Measurements from ENCODE around the gene WWC1. TPM values are rescaled to one million over a fixed set of nuclear protein-coding genes. Genes with fewer than 3 reads are reported as not detected.
"Not testable (repeated sequence)": the region's sequence is repeated elsewhere in the genome, so short reads cannot be mapped to it uniquely, and the experiment has no call there.

Gene WWC1
- polyA plus RNA-seq, 3 donors, result 65.8 to 104 (median 78.7) TPM

DNA sequence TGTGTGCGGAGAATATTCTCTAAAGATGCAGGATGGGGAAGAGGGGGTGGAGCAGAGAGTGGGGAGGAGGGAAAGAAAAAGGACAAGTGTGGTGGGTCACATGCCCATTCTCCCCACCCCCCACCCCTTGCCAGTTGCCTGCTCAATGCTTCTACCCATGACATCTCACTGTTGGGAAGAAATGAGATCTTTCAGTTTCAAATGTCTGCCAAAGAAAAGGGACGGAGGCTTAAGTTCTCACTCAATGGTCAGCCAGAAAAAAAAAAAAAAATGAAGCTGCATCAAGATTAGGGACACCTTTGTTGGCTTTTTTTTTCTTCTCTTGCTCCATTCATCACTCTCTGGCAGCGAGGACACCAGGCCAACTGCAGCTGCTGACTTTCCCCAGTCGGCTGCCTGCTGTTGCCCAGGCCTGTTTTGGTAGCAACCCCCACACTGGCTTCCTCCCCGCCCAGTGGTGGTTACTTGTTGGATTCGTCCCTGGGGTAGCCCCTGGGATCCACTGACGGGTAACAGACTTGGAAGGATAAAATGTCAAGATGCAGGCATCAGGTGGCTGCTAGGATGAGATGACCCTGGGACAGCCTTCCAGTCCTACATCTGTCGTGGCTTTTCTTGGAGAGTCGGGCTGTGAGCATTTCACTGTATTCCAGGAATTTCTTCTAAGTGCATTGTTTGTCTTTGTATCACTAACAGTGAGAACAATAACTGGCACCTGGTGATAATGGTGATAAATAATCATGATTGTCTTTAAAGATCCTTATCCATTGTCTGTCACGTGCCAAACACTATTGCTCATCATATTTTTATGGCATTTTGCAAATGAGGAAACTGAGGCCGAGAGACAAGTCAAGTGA lies 9.1 kb downstream of the WWC1 start:
- no peak for DNase-seq (ENCODE audit: extremely low read depth in 1 of 11, low read depth in 9 of 11, low spot score in 4 of 11)

- no peak for DNase-seq (ENCODE audit: extremely low read depth in 1 of 11, low read depth in 9 of 11, low spot score in 4 of 11)
These were observed 10.3 kb downstream of the WWC1 start for GRCh38 chr5:168301593-168302390.

- no peak for DNase-seq (ENCODE audit: extremely low read depth in 1 of 11, low read depth in 9 of 11, low spot score in 4 of 11)
These were observed 11.3 kb downstream of the WWC1 start for GRCh38 chr5:168302785-168303184.

GRCh38 chr5:168303393-168304025 lies 12.1 kb downstream of the WWC1 start:
- no peak for DNase-seq (ENCODE audit: extremely low read depth in 1 of 11, low read depth in 9 of 11, low spot score in 4 of 11)

- no peak for DNase-seq (ENCODE audit: extremely low read depth in 1 of 11, low read depth in 9 of 11, low spot score in 4 of 11)
These were observed 12.9 kb downstream of the WWC1 start for GRCh38 chr5:168304349-168304748.

DNA sequence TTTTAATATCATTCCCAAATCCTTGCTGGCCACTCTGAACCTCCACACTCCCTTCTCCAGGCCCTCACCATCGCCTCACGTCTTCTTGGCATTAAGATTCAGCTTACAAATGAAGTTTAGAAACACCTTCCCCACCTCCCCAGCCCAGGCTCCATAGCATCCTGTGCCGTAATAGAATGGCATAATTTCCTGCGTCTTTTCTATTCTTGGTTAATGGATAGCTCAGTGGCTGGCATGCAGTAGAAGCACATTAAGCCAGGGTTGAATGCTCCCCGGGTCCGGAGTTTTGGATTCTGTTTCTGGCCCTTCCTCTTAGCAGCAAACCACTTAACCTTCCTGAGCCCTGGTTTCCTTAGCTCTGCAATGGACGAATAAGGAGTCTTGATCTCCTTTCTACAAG lies 13.8 kb downstream of the WWC1 start:
- peak in 1 of 11 donors; percentile 57 for DNase-seq (ENCODE audit: extremely low read depth in 1 of 11, low read depth in 9 of 11, low spot score in 4 of 11)

GRCh38 chr5:168307022-168307421 lies 15.6 kb downstream of the WWC1 start:
- DNase-seq (ENCODE audit: extremely low read depth in 1 of 11, low read depth in 9 of 11, low spot score in 4 of 11), result no peak

GRCh38 chr5:168307925-168308584 lies 16.6 kb downstream of the WWC1 start:
- DNase-seq (ENCODE audit: extremely low read depth in 1 of 11, low read depth in 9 of 11, low spot score in 4 of 11), result no peak

DNA sequence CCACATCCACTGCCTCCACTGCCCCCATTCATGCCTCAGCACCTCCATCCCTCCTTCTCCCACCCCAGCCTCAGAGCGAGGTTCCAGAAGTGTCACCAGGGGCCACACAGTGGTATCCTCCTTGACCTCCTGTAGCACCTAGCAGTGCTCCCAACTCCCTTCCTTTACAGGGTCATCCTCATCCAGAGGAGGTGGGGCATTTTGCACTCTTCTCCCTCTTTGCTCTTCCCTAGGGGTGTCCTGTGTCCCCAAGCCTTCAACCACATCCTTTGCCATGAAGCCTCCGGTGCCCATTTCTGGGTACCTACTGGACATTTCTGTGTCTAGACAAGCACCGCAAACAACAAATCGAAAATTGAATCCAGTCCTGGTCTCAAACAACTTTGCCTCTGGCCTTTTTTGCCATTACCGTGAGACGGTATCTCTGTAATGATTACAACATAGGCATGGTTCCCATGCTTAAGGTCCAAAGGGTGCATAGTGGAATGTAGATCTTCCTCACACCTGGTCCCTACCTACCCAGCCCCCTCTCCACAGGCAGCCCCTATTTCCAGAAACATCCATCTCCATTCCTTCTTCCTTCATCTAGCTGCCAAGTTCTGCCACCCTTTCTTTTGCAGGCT lies 17.6 kb downstream of the WWC1 start:
- no peak for DNase-seq (ENCODE audit: extremely low read depth in 1 of 11, low read depth in 9 of 11, low spot score in 4 of 11)

- not testable (repeated sequence) for DNase-seq (ENCODE audit: extremely low read depth in 1 of 11, low read depth in 9 of 11, low spot score in 4 of 11)
These were observed 19.1 kb downstream of the WWC1 start for GRCh38 chr5:168310541-168310940.

- no peak for DNase-seq (ENCODE audit: extremely low read depth in 1 of 11, low read depth in 9 of 11, low spot score in 4 of 11)
These were observed 19.7 kb downstream of the WWC1 start for GRCh38 chr5:168311061-168311566.

- DNase-seq (ENCODE audit: extremely low read depth in 1 of 11, low read depth in 9 of 11, low spot score in 4 of 11), result no peak
These were observed 21.3 kb downstream of the WWC1 start for GRCh38 chr5:168312606-168313295.

DNA sequence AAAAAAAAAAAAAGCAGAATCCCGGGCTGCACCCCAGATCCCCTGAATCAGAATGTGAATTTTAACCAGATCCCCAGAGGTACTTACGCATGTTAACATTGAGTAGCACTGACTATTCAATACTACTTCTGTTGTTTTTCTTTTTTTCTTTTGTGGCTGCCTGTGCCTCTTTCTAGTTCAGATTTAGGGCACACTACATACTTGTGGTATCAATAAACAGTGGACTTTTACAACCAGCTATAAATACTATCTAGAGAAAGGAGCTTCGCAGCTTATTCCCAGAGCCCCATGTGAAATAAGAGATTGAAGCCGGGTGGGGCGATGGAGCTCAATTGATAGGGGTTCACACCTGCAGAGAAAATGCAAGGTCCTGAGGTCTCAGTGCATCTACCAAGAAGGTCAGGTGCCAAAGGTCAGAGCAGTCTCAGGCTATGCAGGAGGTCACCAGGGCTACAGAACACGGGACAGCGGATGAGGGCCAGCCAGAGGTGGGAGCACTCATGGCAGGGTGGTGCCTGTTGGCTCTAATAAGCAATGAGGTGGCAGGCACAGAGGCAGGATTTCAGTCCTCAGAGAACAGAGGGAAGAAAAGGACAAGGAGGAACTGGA lies 22.3 kb downstream of the WWC1 start:
- no peak for DNase-seq (ENCODE audit: extremely low read depth in 1 of 11, low read depth in 9 of 11, low spot score in 4 of 11)

DNA sequence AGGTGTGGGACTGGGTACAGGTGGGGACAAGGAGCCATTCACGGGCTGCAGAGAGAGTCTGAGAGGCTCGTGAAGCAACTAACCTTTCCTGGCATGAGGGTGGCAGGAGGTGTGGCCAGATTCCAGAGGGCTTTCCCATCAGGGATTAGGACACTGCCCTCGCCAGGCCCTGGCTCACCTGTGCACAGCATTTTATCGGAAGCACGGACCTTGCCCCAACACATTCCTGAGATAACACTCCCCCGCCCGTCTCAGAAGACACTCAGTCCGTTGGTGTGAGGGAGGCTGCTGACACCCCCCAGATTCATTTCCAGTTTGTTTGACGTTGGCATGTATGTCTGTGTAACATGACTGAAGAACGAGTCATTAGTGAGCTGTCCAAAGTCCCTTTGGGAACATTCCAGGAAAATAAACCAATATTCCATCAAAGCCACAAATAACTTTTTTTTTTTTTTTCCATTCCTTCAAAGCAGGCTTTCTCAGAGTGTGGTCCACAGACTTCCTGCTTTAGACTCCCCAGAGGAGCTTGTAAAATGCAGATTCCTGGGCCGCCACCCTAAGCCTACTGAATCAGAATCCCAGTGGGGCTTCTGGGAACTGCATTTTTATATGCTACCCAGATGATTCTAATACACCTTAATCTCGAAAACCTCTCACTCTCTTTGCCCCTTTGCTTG lies 23.4 kb downstream of the WWC1 start:
- DNase-seq (ENCODE audit: extremely low read depth in 1 of 11, low read depth in 9 of 11, low spot score in 4 of 11), result no peak

DNA sequence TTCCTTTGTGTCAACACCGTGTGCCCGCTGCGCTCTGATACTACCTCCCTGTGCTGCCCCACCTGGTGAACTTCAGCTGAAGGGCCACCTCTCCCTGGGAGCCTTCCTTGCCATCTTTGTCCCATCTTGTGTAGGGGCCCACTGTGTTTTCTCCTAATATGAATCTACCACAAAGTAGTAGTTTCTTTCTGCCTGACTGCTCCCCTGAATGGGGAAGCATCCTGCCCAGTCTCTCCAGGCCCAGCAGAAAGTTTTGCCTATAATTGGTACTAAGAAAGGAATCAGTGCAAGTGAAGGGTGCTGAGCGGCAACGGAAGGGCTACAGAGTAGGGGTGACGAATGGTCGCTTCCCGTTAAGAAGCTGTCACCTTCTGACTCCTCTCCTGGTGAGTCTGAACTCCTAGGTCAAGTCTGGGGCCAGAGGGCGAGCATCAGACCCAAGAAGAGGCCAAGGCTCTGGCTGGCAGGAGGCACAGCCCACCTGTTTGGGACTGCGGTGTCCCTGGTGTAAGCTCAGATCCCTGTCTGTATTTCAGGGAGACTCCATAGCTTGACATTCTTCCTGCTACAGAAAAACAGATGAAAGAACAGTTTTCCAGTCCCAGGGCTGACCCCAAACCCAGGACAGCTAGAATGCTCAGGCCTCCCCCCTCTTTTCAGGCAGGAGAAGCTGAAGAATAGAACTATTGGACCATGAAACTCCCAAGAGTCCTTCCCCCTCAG lies 24.1 kb downstream of the WWC1 start:
- no peak for DNase-seq (ENCODE audit: extremely low read depth in 1 of 11, low read depth in 9 of 11, low spot score in 4 of 11)

DNA sequence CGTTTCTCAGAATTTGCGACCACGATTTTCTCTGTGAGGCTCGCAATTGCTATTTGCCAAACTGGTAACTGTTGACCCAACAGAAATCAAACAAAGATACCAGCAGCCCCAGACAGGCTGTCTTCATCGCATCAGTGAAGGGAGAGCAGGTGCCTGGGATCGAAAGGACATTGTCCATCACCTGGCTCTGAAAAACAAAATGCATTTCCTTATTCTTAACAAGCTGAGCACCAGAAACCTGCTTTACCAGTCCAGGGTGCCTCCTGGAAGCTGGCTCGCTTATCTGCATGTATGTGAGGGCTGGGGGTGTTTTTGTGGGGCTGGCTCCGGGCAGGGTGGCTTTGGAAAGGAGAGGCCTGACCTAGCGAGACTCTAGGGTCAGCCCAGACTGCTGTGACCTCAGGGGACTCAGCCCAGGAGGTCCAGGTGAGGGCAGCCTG lies 24.7 kb downstream of the WWC1 start:
- no peak for DNase-seq (ENCODE audit: extremely low read depth in 1 of 11, low read depth in 9 of 11, low spot score in 4 of 11)

Data from renal cortex interstitium (tissue), 11 donors.